K562 (cell line): ENCODE results near the gene HIVEP1. TPM values are rescaled to one million over a fixed set of nuclear protein-coding genes. Genes with fewer than 3 reads are reported as not detected.

Source experiments
- ARID2 ChIP-seq: fragments of 450-650 bp; IDR thresholded peaks from 2 replicates; pipeline ENCODE4 v1.6.1; 2017; ENCODE audit warnings: antibody characterized with exemption, mild to moderate bottlenecking
- ATF1 ChIP-seq, 2 experiments: fragments of 450-650 bp in 1 of 2; IDR thresholded peaks; 2 replicates each; pipeline ENCODE4 v1.6.1; 2016; ENCODE audit warnings: missing compliant biosample characterization in 1 of 2, missing genetic modification characterization in 1 of 2
- BRD9 ChIP-seq: fragments of 450-650 bp; IDR thresholded peaks from 2 replicates; pipeline ENCODE4 v1.6.1; 2018; ENCODE audit warnings: low read depth; ENCODE audit not compliant: partially characterized antibody
- CBFA2T2 ChIP-seq: fragments of 450-650 bp; conservative IDR thresholded peaks from 2 replicates; pipeline ENCODE4 v1.6.1; 2017; ENCODE audit warnings: mild to moderate bottlenecking
- CHD4 ChIP-seq: fragments of 200-600 bp; sonication (generic); IDR thresholded peaks from 3 replicates; pipeline ENCODE4 v1.6.1; 2012; ENCODE audit warnings: low read depth, mild to moderate bottlenecking, mixed read lengths, low read length, inconsistent platforms; ENCODE audit not compliant: insufficient read depth, insufficient replicate concordance, poor library complexity, severe bottlenecking
- CTCFL ChIP-seq: IDR thresholded peaks from 2 replicates; pipeline ENCODE4 v1.6.1; 2011; ENCODE audit warnings: borderline replicate concordance, low read depth, mild to moderate bottlenecking, moderate library complexity, low read length; ENCODE audit not compliant: insufficient read depth, poor library complexity, severe bottlenecking
- HLTF ChIP-seq: fragments of 450-650 bp; IDR thresholded peaks from 2 replicates; pipeline ENCODE4 v1.6.1; 2016
- IRF1 ChIP-seq: sonication (generic); formaldehyde crosslinking; IDR thresholded peaks from 2 replicates; pipeline ENCODE4 v1.8.0; 2022; ENCODE audit warnings: missing genetic modification reagents, mild to moderate bottlenecking, borderline replicate concordance
- IRF2 ChIP-seq: sonication (generic); formaldehyde crosslinking; IDR thresholded peaks from 2 replicates; pipeline ENCODE4 v1.8.1; 2022; ENCODE audit warnings: mild to moderate bottlenecking, missing genetic modification reagents
- MAX ChIP-seq: sonication (generic); formaldehyde crosslinking; IDR thresholded peaks from 2 replicates; pipeline ENCODE4 v1.9.0; 2022; ENCODE audit warnings: mild to moderate bottlenecking, missing genetic modification reagents
- MEIS2 ChIP-seq: fragments of 450-650 bp; IDR thresholded peaks from 2 replicates; pipeline ENCODE4 v1.6.1; 2014; ENCODE audit warnings: mild to moderate bottlenecking; ENCODE audit not compliant: partially characterized antibody
- NCOR1 ChIP-seq: fragments of 450-650 bp; IDR thresholded peaks from 2 replicates; pipeline ENCODE4 v1.6.1; 2016; ENCODE audit warnings: mild to moderate bottlenecking, moderate library complexity
- PCBP1 ChIP-seq: fragments of 200-400 bp; formaldehyde crosslinking; IDR thresholded peaks from 2 replicates; pipeline ENCODE4 v1.6.1; 2018; ENCODE audit warnings: mild to moderate bottlenecking, low read depth, low read length; ENCODE audit not compliant: poor library complexity, severe bottlenecking
- PHB2 ChIP-seq: fragments of 450-650 bp; IDR thresholded peaks from 2 replicates; pipeline ENCODE4 v1.6.1; 2017; ENCODE audit warnings: low read depth
- PKNOX1 ChIP-seq: fragments of 450-650 bp; IDR thresholded peaks from 2 replicates; pipeline ENCODE4 v1.6.1; 2016
- RCOR1 ChIP-seq, 2 experiments: IDR thresholded peaks; 2 replicates each; pipeline ENCODE4 v1.6.1; 2012; ENCODE audit warnings: low read depth in 2 of 2, low read length in 2 of 2, borderline replicate concordance in 1 of 2, improper control_type of control experiment in 1 of 2
- TAF15 ChIP-seq: fragments of 200-400 bp; formaldehyde crosslinking; IDR thresholded peaks from 2 replicates; pipeline ENCODE4 v1.6.1; 2017; ENCODE audit warnings: mild to moderate bottlenecking, low read depth, low read length, moderate library complexity
- ZC3H11A ChIP-seq: IDR thresholded peaks from 2 replicates; pipeline ENCODE4 v1.6.1; 2012; ENCODE audit warnings: low read depth, low read length, improper control_type of control experiment
- ZKSCAN3 ChIP-seq: fragments of 250-450 bp; sonication (Bioruptor Pico); IDR thresholded peaks from 2 replicates; pipeline ENCODE4 v1.4.0; 2020
- ZNF23 ChIP-seq: fragments of 250-450 bp; sonication (Bioruptor Pico); IDR thresholded peaks from 2 replicates; pipeline ENCODE4 v1.4.0; 2020; ENCODE audit warnings: mild to moderate bottlenecking
- ZNF584 ChIP-seq: fragments of 200-800 bp; sonication (Bioruptor generic); IDR thresholded peaks from 2 replicates; pipeline ENCODE4 v1.6.1; 2016; ENCODE audit warnings: low read depth, mild to moderate bottlenecking, missing genetic modification characterization, missing compliant biosample characterization
- polyA plus RNA-seq, 8 experiments: library from polyadenylated mRNA; depleted of rRNA in 4 of 8; stranded (reverse) in 5 of 8; unstranded in 3 of 8; fragments of >200 nt; fragmentation: Nextera tagmentation in 2 of 8; fragmentation: Illumina TruSeq in 1 of 8; extraction: Ambion mirVana in 2 of 8; extraction: Trizol in 1 of 8; gene quantifications; 2 replicates each; pipeline versions ENCODE4 v1.2.1 to v1.2.3, GENCODE V29; 2011 to 2014; ENCODE audit warnings: inconsistent platforms in 1 of 8, missing spikeins in 1 of 8
- total RNA-seq, 7 experiments: library from RNA; depleted of rRNA in 6 of 7; stranded (reverse); fragments of >200 nt in 6 of 7; fragmentation: Illumina TruSeq in 2 of 7; extraction: Trizol in 2 of 7; gene quantifications; 2 replicates each; pipeline versions ENCODE4 v1.2.1 to v1.2.3, GENCODE V29; 2011 to 2021; ENCODE audit warnings: low replicate concordance in 1 of 7
- TF ChIP-seq, protein P1 (sequence below): sonication (generic); formaldehyde crosslinking; IDR thresholded peaks from 2 replicates; pipeline ENCODE4 v1.8.1; 2023; ENCODE audit warnings: mild to moderate bottlenecking, missing genetic modification reagents

The HIVEP1 gene
- total and polyA plus RNA-seq, 9 of the 15 experiments (the other 6 are each of a cell fraction or from before 2014, with no cell fraction given): 6.0 to 33.3 (median 21.7) TPM

GRCh38 chr6:12032783-12033573 is 20.9 kb downstream of the HIVEP1 start (continued):
- TF ChIP-seq CTCFL (no peak), TAF15 (no peak), HLTF (0 out of 2 replicates have a peak, but pooled peaks have one; percentile 12), PKNOX1 (peak; percentile 62), PHB2 (no peak), IRF1 (CRISPR knock-in tag) (no peak), BRD9 (no peak), ZKSCAN3 (CRISPR knock-in tag) (no peak), MEIS2 (peak; percentile 15), RCOR1 (IDR thresholded peaks at IDR 0.05; ENCODE audit: borderline replicate concordance in 1 of 2, low read depth in 2 of 2, low read length in 2 of 2) (0 out of 4 replicates have a peak, but pooled peaks of 1 of the 2 experiments have one; percentile 32), IRF2 (CRISPR knock-in tag) (no peak), NCOR1 (peak; percentile 64), CBFA2T2 (peak; percentile 70), CHD4 (no peak), MAX (CRISPR knock-in tag) (no peak), ZC3H11A (no peak), PCBP1 (no peak), ARID2 (no peak), ZNF23 (CRISPR knock-in tag) (no peak), ZNF584 (CRISPR knock-in tag) (no peak), ATF1 (CRISPR knock-in tag; IDR thresholded peaks at IDR 0.05) (no peak), ATF1 (tag; IDR thresholded peaks at IDR 0.05) (no peak)
- TF ChIP-seq, protein P1, sequence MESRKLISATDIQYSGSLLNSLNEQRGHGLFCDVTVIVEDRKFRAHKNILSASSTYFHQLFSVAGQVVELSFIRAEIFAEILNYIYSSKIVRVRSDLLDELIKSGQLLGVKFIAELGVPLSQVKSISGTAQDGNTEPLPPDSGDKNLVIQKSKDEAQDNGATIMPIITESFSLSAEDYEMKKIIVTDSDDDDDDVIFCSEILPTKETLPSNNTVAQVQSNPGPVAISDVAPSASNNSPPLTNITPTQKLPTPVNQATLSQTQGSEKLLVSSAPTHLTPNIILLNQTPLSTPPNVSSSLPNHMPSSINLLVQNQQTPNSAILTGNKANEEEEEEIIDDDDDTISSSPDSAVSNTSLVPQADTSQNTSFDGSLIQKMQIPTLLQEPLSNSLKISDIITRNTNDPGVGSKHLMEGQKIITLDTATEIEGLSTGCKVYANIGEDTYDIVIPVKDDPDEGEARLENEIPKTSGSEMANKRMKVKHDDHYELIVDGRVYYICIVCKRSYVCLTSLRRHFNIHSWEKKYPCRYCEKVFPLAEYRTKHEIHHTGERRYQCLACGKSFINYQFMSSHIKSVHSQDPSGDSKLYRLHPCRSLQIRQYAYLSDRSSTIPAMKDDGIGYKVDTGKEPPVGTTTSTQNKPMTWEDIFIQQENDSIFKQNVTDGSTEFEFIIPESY (CRISPR knock-in tag): no peak
